Nephron (organoid): ENCODE data around the gene TJP3.

Source experiments
- H3K27ac Mint-ChIP-seq, 3 experiments: 2 replicates each; pipeline ENCODE4 v1.8.0; 2020; ENCODE audit warnings: mixed read lengths in 3 of 3, mild to moderate bottlenecking in 2 of 3, moderate library complexity in 1 of 3
- H3K27me3 Mint-ChIP-seq: 2 replicates; pipeline ENCODE4 v1.8.0; 2021; ENCODE audit warnings: low read depth, mild to moderate bottlenecking, moderate library complexity, mixed read lengths
- H3K36me3 Mint-ChIP-seq: 2 replicates; pipeline ENCODE4 v1.8.0; 2020; ENCODE audit warnings: low read depth, mixed read lengths
- H3K4me1 Mint-ChIP-seq: 2 replicates; pipeline ENCODE4 v1.8.0; 2020; ENCODE audit warnings: mixed read lengths
- H3K4me3 Mint-ChIP-seq, 3 experiments: 2 replicates each; pipeline ENCODE4 v1.8.0; 2020; ENCODE audit warnings: mild to moderate bottlenecking in 3 of 3, mixed read lengths in 3 of 3, moderate library complexity in 2 of 3
- H3K9me3 Mint-ChIP-seq: 2 replicates; pipeline ENCODE4 v1.8.0; 2020; ENCODE audit warnings: mixed read lengths
- CTCF ChIP-seq, 3 experiments: fragments of 200-600 bp; sonication (generic); IDR thresholded peaks; one replicate each; pipeline ENCODE4 v1.5.0; 2021; ENCODE audit warnings: antibody characterized with exemption in 3 of 3; ENCODE audit not compliant: unreplicated experiment in 3 of 3

Gene TJP3

GRCh38 chr19:3768015-3768747 is 60.0 kb downstream of the TJP3 start:
- Mint-ChIP-seq H3K27ac (no peak overlapping the region), H3K9me3 (no peaks in the 10 kb centered on the region), H3K4me3 (no peak overlapping the region), H3K4me1 (peaks cover 10% of the 10 kb centered on the region), H3K36me3 (peaks cover 9% of the 10 kb centered on the region), H3K27me3 (peaks cover 5% of the 10 kb centered on the region)
- no peak for TF ChIP-seq CTCF (IDR thresholded peaks at IDR 0.05; ENCODE audit: unreplicated experiment in 3 of 3)

- Mint-ChIP-seq H3K27me3 (peaks cover 9% of the 10 kb centered on the region), H3K27ac (no peak overlapping the region), H3K9me3 (no peaks in the 10 kb centered on the region), H3K4me1 (peaks cover 9% of the 10 kb centered on the region), H3K4me3 (no peak overlapping the region), H3K36me3 (peaks cover 9% of the 10 kb centered on the region)
- no peak for TF ChIP-seq CTCF (IDR thresholded peaks at IDR 0.05; ENCODE audit: unreplicated experiment in 3 of 3)
Measured at GRCh38 chr19:3768748-3769099, 60.5 kb downstream of the TJP3 start.

GRCh38 chr19:3769494-3769893 is 61.3 kb downstream of the TJP3 start:
- peaks cover 9% of the 10 kb centered on the region for H3K27me3 Mint-ChIP-seq
- H3K27ac Mint-ChIP-seq = no peak overlapping the region
- H3K4me3 Mint-ChIP-seq = no peak overlapping the region
- no peaks in the 10 kb centered on the region for H3K9me3 Mint-ChIP-seq
- peaks cover 9% of the 10 kb centered on the region for H3K36me3 Mint-ChIP-seq
- TF ChIP-seq CTCF (IDR thresholded peaks at IDR 0.05; ENCODE audit: unreplicated experiment in 3 of 3) = no peak
- peaks cover 9% of the 10 kb centered on the region for H3K4me1 Mint-ChIP-seq

- Mint-ChIP-seq H3K4me3 (no peak overlapping the region), H3K36me3 (peaks cover 9% of the 10 kb centered on the region), H3K4me1 (peaks cover 9% of the 10 kb centered on the region), H3K27me3 (peaks cover 9% of the 10 kb centered on the region), H3K9me3 (no peaks in the 10 kb centered on the region), H3K27ac (peak overlapping the region in 1 of 3 experiments; percentile 6)
- no peak for TF ChIP-seq CTCF (IDR thresholded peaks at IDR 0.05; ENCODE audit: unreplicated experiment in 3 of 3)
Measured at GRCh38 chr19:3770136-3770999, 62.2 kb downstream of the TJP3 start.

GRCh38 chr19:3771000-3771905 is 63.1 kb downstream of the TJP3 start:
- Mint-ChIP-seq H3K36me3 (peaks cover 8% of the 10 kb centered on the region), H3K27me3 (peaks cover 9% of the 10 kb centered on the region), H3K27ac (peak overlapping the region in 1 of 3 experiments; percentile 6), H3K9me3 (no peaks in the 10 kb centered on the region), H3K4me1 (peaks cover 9% of the 10 kb centered on the region), H3K4me3 (no peak overlapping the region)
- TF ChIP-seq CTCF (IDR thresholded peaks at IDR 0.05; ENCODE audit: unreplicated experiment in 3 of 3) = no peak
